ENCODE data around the gene IL9R. TPM values are rescaled to one million over a fixed set of nuclear protein-coding genes. Genes with fewer than 3 reads are reported as not detected.
"Not testable (repeated sequence)": the region's sequence is repeated elsewhere in the genome, so short reads cannot be mapped to it uniquely, and the experiment has no call there.

IL9R gene
- total RNA-seq, 2 donors from 2014 or later = 0.14 TPM; not detected in 1

- Histone ChIP-seq H3K36me3 (no peaks in the 10 kb centered on the region), H3K4me3 (no peak overlapping the region), H3K9me3 (no peaks in the 10 kb centered on the region), H3K27ac (no peak overlapping the region), H3K27me3 (replicated peaks; ENCODE audit: insufficient read depth) (no peaks in the 10 kb centered on the region), H3K4me1 (ENCODE audit: control insufficient read depth in 1 of 2, low read depth in 2 of 2) (no peaks in the 10 kb centered on the region)
- no peak for ATAC-seq (ENCODE audit: insufficient number of reproducible peaks, low FRiP score, low read depth)
- TF ChIP-seq CTCF (IDR thresholded peaks at IDR 0.05) = no peak
- no peak for DNase-seq (ENCODE audit: low spot score)
These were observed 620 bp downstream of the IL9R start for GRCh38 chrX:155998116-155998515.

- Histone ChIP-seq H3K27me3 (replicated peaks; ENCODE audit: insufficient read depth) (no peaks in the 10 kb centered on the region), H3K27ac (no peak overlapping the region), H3K4me1 (ENCODE audit: control insufficient read depth in 1 of 2, low read depth in 2 of 2) (no peaks in the 10 kb centered on the region), H3K9me3 (no peaks in the 10 kb centered on the region), H3K4me3 (no peak overlapping the region), H3K36me3 (no peaks in the 10 kb centered on the region)
- ATAC-seq (ENCODE audit: insufficient number of reproducible peaks, low FRiP score, low read depth) (no peak), DNase-seq (ENCODE audit: low spot score) (no peak)
- no peak for TF ChIP-seq CTCF (IDR thresholded peaks at IDR 0.05)
These were observed 1.4 kb downstream of the IL9R start for GRCh38 chrX:155998761-155999510.

GRCh38 chrX:155999751-156000150 is 2.3 kb downstream of the IL9R start:
- not testable (repeated sequence) for H3K4me1 ChIP-seq (ENCODE audit: control insufficient read depth in 1 of 2, low read depth in 2 of 2); ATAC-seq (ENCODE audit: insufficient number of reproducible peaks, low FRiP score, low read depth); H3K27me3 ChIP-seq (replicated peaks; ENCODE audit: insufficient read depth); H3K27ac ChIP-seq; H3K36me3 ChIP-seq; DNase-seq (ENCODE audit: low spot score); H3K4me3 ChIP-seq; H3K9me3 ChIP-seq

- Histone ChIP-seq H3K4me1 (ENCODE audit: control insufficient read depth in 1 of 2, low read depth in 2 of 2) (no peaks in the 10 kb centered on the region), H3K36me3 (no peaks in the 10 kb centered on the region), H3K9me3 (no peaks in the 10 kb centered on the region), H3K27me3 (replicated peaks; ENCODE audit: insufficient read depth) (no peaks in the 10 kb centered on the region), H3K4me3 (no peak overlapping the region), H3K27ac (no peak overlapping the region)
- no peak for ATAC-seq (ENCODE audit: insufficient number of reproducible peaks, low FRiP score, low read depth)
- no peak for DNase-seq (ENCODE audit: low spot score)
- no peak for TF ChIP-seq CTCF (IDR thresholded peaks at IDR 0.05)
These were observed 2.9 kb downstream of the IL9R start for GRCh38 chrX:156000361-156000926.

- Histone ChIP-seq H3K9me3 (no peaks in the 10 kb centered on the region), H3K36me3 (no peaks in the 10 kb centered on the region), H3K4me3 (no peak overlapping the region), H3K4me1 (ENCODE audit: control insufficient read depth in 1 of 2, low read depth in 2 of 2) (no peaks in the 10 kb centered on the region), H3K27me3 (replicated peaks; ENCODE audit: insufficient read depth) (no peaks in the 10 kb centered on the region), H3K27ac (no peak overlapping the region)
- DNase-seq (ENCODE audit: low spot score) = no peak
- ATAC-seq (ENCODE audit: insufficient number of reproducible peaks, low FRiP score, low read depth) = no peak
- TF ChIP-seq CTCF (IDR thresholded peaks at IDR 0.05) = no peak
These were observed 3.6 kb downstream of the IL9R start for GRCh38 chrX:156001001-156001666.

All from thoracic aorta (tissue), 2 donors.